Endothelial cell of umbilical vein (primary cell): ENCODE measurements around the gene TOP1. TPM values are rescaled to one million over a fixed set of nuclear protein-coding genes. Genes with fewer than 3 reads are reported as not detected.

ENCODE experiments used
- BruUV-seq: library from RNA; stranded (reverse); fragments of 400-500 nt; replicated peaks from 2 replicates; lab custom pipeline; 2021; lab: Mats Ljungman, UMichigan
- CTCF ChIA-PET: fragments of 300-600, 350-600 bp; sonication (Branson Sonifier 250); formaldehyde crosslinking; loops from one replicate; lab custom pipeline; 2021; ENCODE audit warnings: antibody characterized with exemption, inconsistent platforms; lab: Charles Lee
- POLR2A ChIA-PET: fragments of 300-600, 350-600 bp; sonication (Branson Sonifier 250); formaldehyde crosslinking; loops from one replicate; lab custom pipeline; 2021; ENCODE audit warnings: antibody characterized with exemption, inconsistent platforms; lab: Charles Lee
- DNase-seq: peaks from one replicate; pipeline ENCODE4 v3.0.0-alpha.2; 2011; ENCODE audit warnings: low read depth, low spot score
- FAIRE-seq: peaks from 2 replicates; lab custom pipeline; 2011; peaks lifted over from hg19 to GRCh38; lab: Jason Lieb, UNC
- H2AFZ ChIP-seq: 2 replicates; pipeline ENCODE4 v1.6.0; 2012; ENCODE audit warnings: low read depth, low read length, control low read depth, inconsistent platforms
- H3K27ac ChIP-seq: 2 replicates; pipeline ENCODE4 v1.5.1; 2011; ENCODE audit warnings: low read depth, mild to moderate bottlenecking, control low read depth, low read length, moderate library complexity; ENCODE audit not compliant: insufficient read depth
- H3K27me3 ChIP-seq, 2 experiments: 2 replicates each; pipeline versions ENCODE4 v1.6.0 to v1.6.1; 2011; ENCODE audit warnings: low read length in 2 of 2, mixed read lengths in 1 of 2; ENCODE audit not compliant: control insufficient read depth in 2 of 2, insufficient read depth in 2 of 2
- H3K36me3 ChIP-seq, 2 experiments: 2 replicates in 1 of 2; 3 replicates in 1 of 2; pipeline ENCODE4 v1.5.1; 2011; ENCODE audit warnings: low read length in 2 of 2, mild to moderate bottlenecking in 1 of 2, moderate library complexity in 1 of 2; ENCODE audit not compliant: control insufficient read depth in 2 of 2, insufficient read depth in 2 of 2; ENCODE audit errors: extremely low read depth in 1 of 2
- H3K4me1 ChIP-seq: 3 replicates; pipeline ENCODE4 v1.5.1; 2011; ENCODE audit warnings: mild to moderate bottlenecking, low read length; ENCODE audit not compliant: control insufficient read depth, insufficient read depth; ENCODE audit errors: extremely low read depth
- H3K4me2 ChIP-seq: 2 replicates; pipeline ENCODE4 v1.6.1; 2011; ENCODE audit warnings: low read length, control low read depth, mixed read lengths; ENCODE audit not compliant: insufficient read depth
- H3K4me3 ChIP-seq, 3 experiments: fragments of 200-600 bp in 1 of 3; sonication (generic), shearing (Covaris generic) in 1 of 3; replicated peaks in 1 of 3; 2 replicates each; pipeline ENCODE4 v1.5.1; 2011 to 2016; ENCODE audit warnings: control low read depth in 3 of 3, low read length in 3 of 3, mild to moderate bottlenecking in 2 of 3, inconsistent platforms in 1 of 3, low read depth in 1 of 3, moderate library complexity in 1 of 3; ENCODE audit not compliant: insufficient read depth in 1 of 3
- H3K79me2 ChIP-seq: 2 replicates; pipeline ENCODE4 v1.6.0; 2012; ENCODE audit warnings: low read length, inconsistent platforms; ENCODE audit not compliant: control insufficient read depth, insufficient read depth
- H3K9ac ChIP-seq: replicated peaks from 2 replicates; pipeline ENCODE3; 2011; ENCODE audit warnings: low read length, control low read depth; ENCODE audit not compliant: insufficient read depth; ENCODE audit errors: extremely low read depth
- H3K9me1 ChIP-seq: replicated peaks from 3 replicates; pipeline ENCODE4 v1.6.0; 2011; ENCODE audit warnings: mild to moderate bottlenecking, low read length; ENCODE audit not compliant: control insufficient read depth, insufficient read depth; ENCODE audit errors: extremely low read depth
- H3K9me3 ChIP-seq: replicated peaks from 2 replicates; pipeline ENCODE4 v1.5.1; 2012; ENCODE audit warnings: low read length, inconsistent platforms; ENCODE audit not compliant: control insufficient read depth, insufficient read depth
- H4K20me1 ChIP-seq: replicated peaks from 2 replicates; pipeline ENCODE3; 2011; ENCODE audit warnings: mild to moderate bottlenecking, low read length; ENCODE audit not compliant: control insufficient read depth, insufficient read depth; ENCODE audit errors: extremely low read depth
- CTCF ChIP-seq, 2 donors: IDR thresholded peaks; 1 replicate in 1 of 2; 2 replicates in 1 of 2; pipeline ENCODE4 v1.5.1; 2011; ENCODE audit warnings: low read length in 2 of 2, mild to moderate bottlenecking in 2 of 2, moderate library complexity in 2 of 2, control low read depth in 1 of 2, inconsistent platforms in 1 of 2, low read depth in 1 of 2; ENCODE audit not compliant: insufficient read depth in 1 of 2; ENCODE audit errors: extremely low read depth in 1 of 2
- EZH2 ChIP-seq: IDR thresholded peaks from 2 replicates; pipeline ENCODE4 v1.6.1; 2012; ENCODE audit warnings: borderline replicate concordance, low read depth, mild to moderate bottlenecking, moderate library complexity, low read length, inconsistent platforms; ENCODE audit not compliant: severe bottlenecking
- FOS ChIP-seq: IDR thresholded peaks from 2 replicates; pipeline ENCODE4 v1.6.1; 2011; ENCODE audit warnings: mild to moderate bottlenecking, low read length, moderate library complexity, borderline replicate concordance; ENCODE audit not compliant: insufficient read depth
- GATA2 ChIP-seq: IDR thresholded peaks from 2 replicates; pipeline ENCODE4 v1.7.0; 2011; ENCODE audit warnings: low read depth, mild to moderate bottlenecking, moderate library complexity, mixed read lengths, low read length; ENCODE audit not compliant: insufficient read length, insufficient read depth
- JUN ChIP-seq: IDR thresholded peaks from 2 replicates; pipeline ENCODE4 v1.6.1; 2011; ENCODE audit warnings: borderline replicate concordance, low read depth; ENCODE audit not compliant: insufficient read length, insufficient read depth
- MAX ChIP-seq: IDR thresholded peaks from 2 replicates; pipeline ENCODE4 v1.6.1; 2011; ENCODE audit not compliant: insufficient read depth, insufficient read length
- MYC ChIP-seq: IDR thresholded peaks from one replicate; pipeline ENCODE4 v1.6.1; 2011; ENCODE audit warnings: mild to moderate bottlenecking, low read depth, low read length
- POLR2A ChIP-seq: IDR thresholded peaks from 2 replicates; pipeline ENCODE4 v1.6.1; 2012; ENCODE audit warnings: low read depth, mild to moderate bottlenecking, control low read depth, low read length
- POLR2AphosphoS5 ChIP-seq: IDR thresholded peaks from 2 replicates; pipeline ENCODE4 v1.6.1; 2012; ENCODE audit warnings: low read depth, mild to moderate bottlenecking, control low read depth, low read length, moderate library complexity; ENCODE audit not compliant: insufficient read depth
- dilution Hi-C: fragments of 300-500 bp; cut with MboI; formaldehyde crosslinking; loops from one replicate; pipeline ENCODE4 v1.15.0; 2019; ENCODE audit warnings: low sequenced_read_pairs; ENCODE audit not compliant: extremely low pct_ligation_motif_present
- intact Hi-C: fragments of 100-400 bp; cut with micrococcal nuclease; formaldehyde crosslinking; loops from one replicate; pipeline ENCODE4 v1.10.0; 2022
- polyA plus RNA-seq, 4 experiments: library from polyadenylated mRNA; depleted of rRNA in 3 of 4; stranded (reverse) in 3 of 4; unstranded in 1 of 4; fragments of >200 nt; gene quantifications; 2 replicates each; pipeline versions ENCODE4 v1.2.1 to v1.2.3, GENCODE V29; 2011 to 2012; ENCODE audit warnings: missing spikeins in 1 of 4
- total RNA-seq: library from RNA; stranded (reverse); gene quantifications from 2 replicates; pipeline ENCODE4 v1.2.3, GENCODE V29; 2021

The TOP1 gene
- total and polyA plus RNA-seq, 2 donors (not counting 3 experiments of a cell fraction or from before 2014, with no cell fraction given) = 7.0 to 77.4 TPM

- FAIRE-seq (no peak), DNase-seq (no peak)
- no peaks in the 10 kb centered on the region for H3K27me3 ChIP-seq
- H3K79me2 ChIP-seq = peaks cover 70% of the 10 kb centered on the region
- no TSS peak for BruUV-seq
- intact Hi-C loops (loop anchor here (10.0 kb wide), 1 partner anchor 320 kb away; no protein-coding TSS in a partner anchor), dilution Hi-C loops (no loop called here)
- ChIA-PET CTCF (interaction anchor here (0.8 to 12.0 kb wide), 10 partner anchors 8 to 111 kb away, joined by 3 to 228 read pairs (median 4); no protein-coding TSS in a partner anchor), POLR2A (no interaction called here)
- peaks cover 0 to 3% of the 10 kb centered on the region in 2 experiments for H3K36me3 ChIP-seq
- H3K9me3 ChIP-seq = no peaks in the 10 kb centered on the region
- H3K27ac ChIP-seq = no peak overlapping the region
- peak overlapping the region; percentile 3 for H3K4me2 ChIP-seq
- TF ChIP-seq CTCF (IDR thresholded peaks at IDR 0.05; ENCODE audit: extremely low read depth in 1 of 2, insufficient read depth in 1 of 2, low read depth in 1 of 2, low read length in 2 of 2) (no peak), MAX (no peak), JUN (no peak), MYC (no peak), FOS (no peak), GATA2 (no peak), POLR2A (no peak), POLR2AphosphoS5 (no peak), EZH2 (no peak)
- H4K20me1 ChIP-seq = no peaks in the 10 kb centered on the region
- peaks cover 87% of the 10 kb centered on the region for H3K4me1 ChIP-seq
- H3K9me1 ChIP-seq = no peaks in the 10 kb centered on the region
- no peak overlapping the region for H3K4me3 ChIP-seq
- no peak overlapping the region for H2AFZ ChIP-seq
- no peak overlapping the region for H3K9ac ChIP-seq
Observed at GRCh38 chr20:41074441-41074840, 45.8 kb downstream of the TOP1 start.
